SU-DHL-6 (cell line): ENCODE data around the gene CPE.

ENCODE experiments used
- H2AFZ ChIP-seq: fragments of 200-600 bp; sonication (generic); 2 replicates; pipeline ENCODE4 v1.6.1; 2014; ENCODE audit warnings: low read depth, mild to moderate bottlenecking, moderate library complexity, mixed read lengths, antibody characterized with exemption, low read length; ENCODE audit not compliant: severe bottlenecking
- H3F3A ChIP-seq: fragments of 200-600 bp; shearing (Covaris generic); 2 replicates; pipeline ENCODE4 v1.6.0; 2016; ENCODE audit warnings: antibody characterized with exemption, mild to moderate bottlenecking; ENCODE audit not compliant: insufficient read depth
- H3K27ac ChIP-seq: fragments of 200-600 bp; sonication (generic); 2 replicates; pipeline ENCODE4 v1.5.1; 2016; ENCODE audit warnings: low read depth, mild to moderate bottlenecking, low read length, moderate library complexity, mixed read lengths
- H3K27me3 ChIP-seq: fragments of 200-600 bp; sonication (generic), shearing (Covaris generic); 2 replicates; pipeline ENCODE4 v1.6.0; 2014; ENCODE audit warnings: mild to moderate bottlenecking, low read length
- H3K36me3 ChIP-seq: fragments of 200-600 bp; sonication (generic); 2 replicates; pipeline ENCODE4 v1.6.1; 2014; ENCODE audit warnings: mild to moderate bottlenecking, low read length, mixed read lengths
- H3K4me2 ChIP-seq: fragments of 300-600, 200-600 bp; shearing (Covaris generic), sonication (generic); 2 replicates; pipeline ENCODE4 v1.6.0; 2014; ENCODE audit warnings: low read length, low read depth, mild to moderate bottlenecking; ENCODE audit not compliant: poor library complexity, severe bottlenecking
- H3K4me3 ChIP-seq: fragments of 200-600 bp; sonication (generic); 2 replicates; pipeline ENCODE4 v1.5.1; 2014; ENCODE audit warnings: antibody characterized with exemption, low read length, mild to moderate bottlenecking, mixed read lengths; ENCODE audit not compliant: insufficient read depth, poor library complexity, severe bottlenecking
- H3K79me2 ChIP-seq: fragments of 200-600 bp; sonication (generic); 2 replicates; pipeline ENCODE4 v1.6.1; 2014; ENCODE audit warnings: mild to moderate bottlenecking, low read length, moderate library complexity; ENCODE audit not compliant: insufficient read depth
- H3K9ac ChIP-seq: fragments of 200-600 bp; sonication (generic); 2 replicates; pipeline ENCODE4 v1.7.0; 2014; ENCODE audit warnings: mild to moderate bottlenecking, low read length
- H3K9me2 ChIP-seq: fragments of 200-600 bp; sonication (generic); replicated peaks from 2 replicates; pipeline ENCODE4 v1.6.1; 2014; ENCODE audit warnings: low read length; ENCODE audit not compliant: insufficient read depth
- H3K9me3 ChIP-seq: fragments of 200-600 bp; sonication (generic); 2 replicates; pipeline ENCODE4 v1.6.1; 2014; ENCODE audit warnings: low read length, mixed read lengths; ENCODE audit not compliant: insufficient read depth
- H4K20me1 ChIP-seq: fragments of 200-600 bp; sonication (generic); 2 replicates; pipeline ENCODE4 v1.6.1; 2014; ENCODE audit warnings: low read depth, mild to moderate bottlenecking, antibody characterized with exemption, low read length, moderate library complexity, mixed read lengths
- CTCF ChIP-seq: fragments of 200-600 bp; sonication (generic); IDR thresholded peaks from one replicate; pipeline ENCODE4 v1.5.1; 2017; ENCODE audit warnings: antibody characterized with exemption, mild to moderate bottlenecking, low read length, moderate library complexity; ENCODE audit not compliant: insufficient read depth, poor library complexity, severe bottlenecking
- EZH2phosphoT487 ChIP-seq: fragments of 200-600 bp; sonication (generic), shearing (Covaris generic); conservative IDR thresholded peaks from 2 replicates; pipeline ENCODE4 v1.6.1; 2018; ENCODE audit warnings: mild to moderate bottlenecking, antibody characterized with exemption, low read length, moderate library complexity, mixed read lengths

CPE gene

GRCh38 chr4:165477799-165478198 is 99.0 kb downstream of the CPE start:
- H3K27me3 ChIP-seq, result no peaks in the 10 kb centered on the region
- H3K9me2 ChIP-seq, result no peaks in the 10 kb centered on the region
- H3K36me3 ChIP-seq, result no peaks in the 10 kb centered on the region
- H3K79me2 ChIP-seq, result no peaks in the 10 kb centered on the region
- H3K9me3 ChIP-seq, result peaks cover 22% of the 10 kb centered on the region; the same call in 1 of the 2 replicates
- no peak overlapping the region for H3K4me2 ChIP-seq
- TF ChIP-seq EZH2phosphoT487 (no peak), CTCF (no peak)
- H2AFZ ChIP-seq, result no peak overlapping the region
- no peak overlapping the region for H3K9ac ChIP-seq
- H3K27ac ChIP-seq, result no peak overlapping the region
- H3K4me3 ChIP-seq, result no peak overlapping the region
- no peaks in the 10 kb centered on the region for H3F3A ChIP-seq
- no peaks in the 10 kb centered on the region for H4K20me1 ChIP-seq

GRCh38 chr4:165478260-165478659 is 99.5 kb downstream of the CPE start:
- Histone ChIP-seq H3K79me2 (no peaks in the 10 kb centered on the region), H3K27me3 (no peaks in the 10 kb centered on the region), H4K20me1 (no peaks in the 10 kb centered on the region), H3K9me2 (no peaks in the 10 kb centered on the region), H3K36me3 (no peaks in the 10 kb centered on the region), H3K9ac (no peak overlapping the region), H3K4me3 (no peak overlapping the region), H3K27ac (no peak overlapping the region), H3K9me3 (peaks cover 17% of the 10 kb centered on the region; the same call in 1 of the 2 replicates), H2AFZ (no peak overlapping the region), H3F3A (no peaks in the 10 kb centered on the region), H3K4me2 (no peak overlapping the region)
- TF ChIP-seq CTCF (no peak), EZH2phosphoT487 (no peak)

GRCh38 chr4:165481053-165481835 is 102.4 kb downstream of the CPE start:
- Histone ChIP-seq H3K9me2 (no peaks in the 10 kb centered on the region), H2AFZ (no peak overlapping the region), H3K27ac (no peak overlapping the region), H3K9ac (no peak overlapping the region), H3K4me3 (no peak overlapping the region), H3K27me3 (no peaks in the 10 kb centered on the region), H3K4me2 (no peak overlapping the region), H4K20me1 (no peaks in the 10 kb centered on the region), H3K36me3 (no peaks in the 10 kb centered on the region), H3K9me3 (no peaks in the 10 kb centered on the region), H3F3A (no peaks in the 10 kb centered on the region), H3K79me2 (no peaks in the 10 kb centered on the region)
- no peak for TF ChIP-seq EZH2phosphoT487
- no peak for TF ChIP-seq CTCF
